HCT116 (cell line): Measurements from ENCODE around the gene PRDM11. TPM values are rescaled to one million over a fixed set of nuclear protein-coding genes. Genes with fewer than 3 reads are reported as not detected.

Experiments used
- ATAC-seq: fragments of 200-7000 bp; cut with Tn5 transposase; 2 replicates; pipeline ENCODE4 v1.9.1; 2020; ENCODE audit warnings: mild to moderate bottlenecking, moderate library complexity
- BruUV-seq: library from RNA; stranded (reverse); fragments of 400-500 nt; replicated peaks from 2 replicates; lab custom pipeline; 2021; lab: Mats Ljungman, UMichigan
- CTCF ChIA-PET: fragments of 300-600 bp; sonication (Branson Sonifier 250); formaldehyde crosslinking; loops from one replicate; lab custom pipeline; 2021; ENCODE audit warnings: antibody characterized with exemption; lab: Charles Lee
- POLR2A ChIA-PET: fragments of 300-600, 350-600 bp; sonication (Branson Sonifier 250); formaldehyde crosslinking; loops from one replicate; lab custom pipeline; 2021; ENCODE audit warnings: antibody characterized with exemption; lab: Charles Lee
- RAD21 ChIA-PET, 2 experiments: fragments of 300-600 bp; sonication (Branson Sonifier 250); formaldehyde crosslinking; loops; one replicate each; lab custom pipeline; 2023; ENCODE audit warnings: low total read pairs in 2 of 2; ENCODE audit not compliant: uncharacterized antibody in 2 of 2, unreplicated experiment in 2 of 2, low non-redundant PET in 1 of 2; lab: Charles Lee
- DNase-seq: peaks from one replicate; pipeline ENCODE4 v3.0.0-alpha.2; 2010; ENCODE audit warnings: low read depth, low spot score
- H2AFZ ChIP-seq: fragments of 200-600 bp; shearing (Covaris generic), sonication (generic); 2 replicates; pipeline ENCODE4 v1.6.1; 2017; ENCODE audit warnings: low read depth, mixed run types, mixed read lengths, antibody characterized with exemption, low read length; ENCODE audit not compliant: poor library complexity, severe bottlenecking
- H3K27ac ChIP-seq: 2 replicates; pipeline ENCODE4 v1.5.1; 2012; ENCODE audit warnings: low read depth, low read length
- H3K27me3 ChIP-seq: fragments of 200-600 bp; sonication (generic); 2 replicates; pipeline ENCODE4 v1.6.1; 2016; ENCODE audit warnings: mixed run types, low read length, mixed read lengths; ENCODE audit not compliant: insufficient read depth
- H3K36me3 ChIP-seq, 2 experiments: fragments of 200-500 bp in 1 of 2; fragments of 200-600 bp in 1 of 2; sonication (Bioruptor generic) in 1 of 2; sonication (generic) in 1 of 2; 2 replicates each; pipeline versions ENCODE4 v1.5.1 to v1.6.1; 2014 to 2016; ENCODE audit warnings: low read length in 2 of 2, inconsistent platforms in 1 of 2, mixed read lengths in 1 of 2, mixed run types in 1 of 2; ENCODE audit not compliant: insufficient read depth in 2 of 2, control insufficient read depth in 1 of 2
- H3K4me1 ChIP-seq, 2 experiments: fragments of 200-600 bp in 1 of 2; sonication (generic) in 1 of 2; 2 replicates each; pipeline versions ENCODE4 v1.5.1 to v1.6.1; 2012 to 2017; ENCODE audit warnings: low read length in 2 of 2, inconsistent platforms in 1 of 2, mild to moderate bottlenecking in 1 of 2, mixed read lengths in 1 of 2, mixed run types in 1 of 2, moderate library complexity in 1 of 2; ENCODE audit not compliant: insufficient read depth in 2 of 2, control insufficient read depth in 1 of 2
- H3K4me2 ChIP-seq: fragments of 200-600 bp; sonication (generic); 2 replicates; pipeline ENCODE4 v1.6.1; 2017; ENCODE audit warnings: mixed run types, low read length, mixed read lengths
- H3K4me3 ChIP-seq, 2 experiments: fragments of 200-600 bp in 1 of 2; sonication (generic) in 1 of 2; replicated peaks in 1 of 2; 2 replicates each; pipeline ENCODE4 v1.5.1; 2011 to 2016; ENCODE audit warnings: low read length in 2 of 2, control low read depth in 1 of 2, low read depth in 1 of 2, mild to moderate bottlenecking in 1 of 2, mixed read lengths in 1 of 2, mixed run types in 1 of 2
- H3K79me2 ChIP-seq: fragments of 200-600 bp; sonication (generic); 2 replicates; pipeline ENCODE4 v1.6.1; 2017; ENCODE audit warnings: mild to moderate bottlenecking, mixed run types, low read length, moderate library complexity, mixed read lengths; ENCODE audit not compliant: insufficient read depth
- H3K9ac ChIP-seq: fragments of 200-600 bp; sonication (generic); 2 replicates; pipeline ENCODE4 v1.6.1; 2016; ENCODE audit warnings: low read length, mixed read lengths
- H3K9me2 ChIP-seq: fragments of 200-600 bp; sonication (generic), shearing (Covaris generic); 2 replicates; pipeline ENCODE4 v1.6.1; 2017; ENCODE audit warnings: mixed run types, mild to moderate bottlenecking, moderate library complexity; ENCODE audit not compliant: insufficient read depth
- H3K9me3 ChIP-seq, 2 experiments: fragments of 200-500 bp in 1 of 2; fragments of 200-600 bp in 1 of 2; sonication (Bioruptor generic) in 1 of 2; sonication (generic) in 1 of 2; 2 replicates each; pipeline ENCODE4 v1.6.1; 2014 to 2017; ENCODE audit warnings: low read length in 2 of 2, mixed read lengths in 2 of 2, inconsistent platforms in 1 of 2, low read depth in 1 of 2, mild to moderate bottlenecking in 1 of 2, mixed run types in 1 of 2, moderate library complexity in 1 of 2; ENCODE audit not compliant: control insufficient read depth in 1 of 2, insufficient read depth in 1 of 2
- H4K20me1 ChIP-seq: fragments of 200-600 bp; sonication (generic), shearing (Covaris generic); 2 replicates; pipeline ENCODE4 v1.6.1; 2017; ENCODE audit warnings: mixed run types, mild to moderate bottlenecking, moderate library complexity; ENCODE audit not compliant: insufficient read depth
- ATF3 ChIP-seq: IDR thresholded peaks from 2 replicates; pipeline ENCODE4 v1.6.1; 2012
- EGR1 ChIP-seq: IDR thresholded peaks from 2 replicates; pipeline ENCODE4 v1.6.1; 2012; ENCODE audit warnings: low read depth
- ELF1 ChIP-seq: IDR thresholded peaks from 2 replicates; pipeline ENCODE4 v1.6.1; 2012; ENCODE audit warnings: low read depth, borderline replicate concordance
- FOSL1 ChIP-seq: IDR thresholded peaks from 2 replicates; pipeline ENCODE4 v1.6.1; 2012; ENCODE audit warnings: low read depth
- JUND ChIP-seq: IDR thresholded peaks from 2 replicates; pipeline ENCODE4 v1.6.1; 2012
- POLR2A ChIP-seq: IDR thresholded peaks from 2 replicates; pipeline ENCODE4 v1.7.0; 2011; ENCODE audit warnings: borderline replicate concordance; ENCODE audit not compliant: insufficient read depth, insufficient read length; ENCODE audit errors: extremely low read depth
- POLR2AphosphoS5 ChIP-seq: IDR thresholded peaks from 2 replicates; pipeline ENCODE4 v1.6.1; 2011; ENCODE audit warnings: mild to moderate bottlenecking, low read depth, low read length, moderate library complexity
- RAD21 ChIP-seq: IDR thresholded peaks from 2 replicates; pipeline ENCODE4 v1.6.1; 2012; ENCODE audit warnings: low read depth, mild to moderate bottlenecking
- SP1 ChIP-seq: IDR thresholded peaks from 2 replicates; pipeline ENCODE4 v1.6.1; 2012; ENCODE audit warnings: low read depth
- SRF ChIP-seq: IDR thresholded peaks from 2 replicates; pipeline ENCODE4 v1.6.1; 2012; ENCODE audit warnings: low read depth
- TCF7L2 ChIP-seq: IDR thresholded peaks from 2 replicates; pipeline ENCODE4 v1.7.0; 2011; ENCODE audit warnings: borderline replicate concordance, inconsistent platforms; ENCODE audit not compliant: insufficient read depth, insufficient read length; ENCODE audit errors: extremely low read depth
- YY1 ChIP-seq: IDR thresholded peaks from 2 replicates; pipeline ENCODE4 v1.6.1; 2011; ENCODE audit warnings: low read length, low read depth, moderate library complexity, mild to moderate bottlenecking; ENCODE audit not compliant: insufficient replicate concordance; ENCODE audit errors: extremely low read depth
- ZBTB33 ChIP-seq: IDR thresholded peaks from 2 replicates; pipeline ENCODE4 v1.6.1; 2011; ENCODE audit warnings: mild to moderate bottlenecking, low read length, moderate library complexity; ENCODE audit not compliant: insufficient replicate concordance; ENCODE audit errors: extremely low read depth
- ZNF274 ChIP-seq: fragments of 200-500 bp; sonication (Bioruptor generic); IDR thresholded peaks from 2 replicates; pipeline ENCODE4 v1.6.1; 2014; ENCODE audit warnings: mild to moderate bottlenecking, low read depth, low read length, inconsistent platforms
- intact Hi-C: fragments of 100-400 bp; cut with micrococcal nuclease; formaldehyde crosslinking; loops from 2 replicates; pipeline ENCODE4 v1.10.0; 2022
- total RNA-seq: library from RNA; stranded (reverse); gene quantifications from one replicate; pipeline ENCODE4 v1.2.1, GENCODE V29; 2021; ENCODE audit not compliant: unreplicated experiment

Gene PRDM11
- total RNA-seq, 1 experiment from 2014 or later: 9.3 TPM

DNA sequence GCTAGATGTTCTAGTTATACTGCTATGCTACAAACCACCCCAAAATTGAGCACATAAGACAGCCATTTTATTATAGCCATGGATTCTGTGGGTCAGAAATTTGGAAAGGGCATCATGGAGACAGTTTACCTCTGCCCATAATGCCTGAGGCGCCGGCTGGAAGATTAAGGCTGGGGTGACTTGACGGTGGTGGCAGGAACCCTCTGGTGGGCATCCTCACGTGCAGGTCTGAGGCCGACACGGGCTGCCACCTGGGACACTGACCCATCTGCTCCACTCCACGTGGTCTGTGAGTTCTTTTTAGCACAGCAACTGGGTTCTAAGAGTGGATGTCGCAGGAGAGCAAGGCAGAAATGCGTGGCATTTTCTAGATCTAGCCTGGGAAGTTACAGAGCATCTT lies 40.0 kb upstream of the PRDM11 start:
- TF ChIP-seq EGR1 (no peak), ZNF274 (no peak), POLR2A (no peak), POLR2AphosphoS5 (no peak), ZBTB33 (no peak), TCF7L2 (no peak)
- ATAC-seq: no peak
- RAD21 ChIA-PET: interaction anchor here in 1 of 2 experiments (2.1 to 3.4 kb wide), 2 partner anchors 170 to 180 kb away, joined by 11 to 26 read pairs; no protein-coding TSS in a partner anchor
- Histone ChIP-seq H3K79me2 (no peaks in the 10 kb centered on the region), H3K9ac (no peak overlapping the region), H3K4me3 (no peak overlapping the region), H3K27ac (no peak overlapping the region), H3K4me1 (peaks cover 0 to 14% of the 10 kb centered on the region in 2 experiments; a peak in 2 of 4 replicates), H3K9me2 (no peaks in the 10 kb centered on the region), H4K20me1 (no peaks in the 10 kb centered on the region), H3K27me3 (no peaks in the 10 kb centered on the region), H3K4me2 (no peak overlapping the region), H3K9me3 (no peaks in the 10 kb centered on the region), H3K36me3 (no peaks in the 10 kb centered on the region), H2AFZ (no peak overlapping the region)
- CTCF ChIA-PET: interaction anchor here (1.2 to 10.7 kb wide), 3 partner anchors 144 to 179 kb away, joined by 3 to 236 read pairs (median 126); no protein-coding TSS in a partner anchor
- POLR2A ChIA-PET: interaction anchor here (1.2 kb wide), 1 partner anchor 170 kb away, joined by 4 read pairs; no protein-coding TSS in a partner anchor
- DNase-seq: no peak
- no TSS peak for BruUV-seq
- intact Hi-C loops: no loop called here

DNA sequence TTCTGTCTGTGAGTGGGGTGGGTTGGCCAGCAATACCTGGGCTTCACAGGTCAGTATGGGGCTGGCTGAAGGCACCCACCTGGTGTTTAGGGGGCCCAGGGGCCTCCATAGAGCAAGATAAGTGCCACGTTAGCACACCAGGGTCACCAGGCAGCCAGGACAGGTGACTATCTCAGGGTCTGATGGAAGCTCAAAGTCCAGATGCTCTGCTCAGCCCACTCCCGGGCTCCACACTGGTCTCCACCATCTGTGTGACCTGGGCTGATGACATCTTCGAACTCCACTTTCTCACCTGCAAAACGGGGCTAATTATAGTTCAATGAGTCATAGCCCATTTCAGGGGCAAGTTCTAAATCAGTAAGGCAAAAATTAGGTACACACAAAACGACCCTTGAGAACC lies 39.4 kb upstream of the PRDM11 start:
- no peaks in the 10 kb centered on the region for H3K9me2 ChIP-seq
- no peak for TF ChIP-seq SP1
- no peak for TF ChIP-seq YY1
- no peak for TF ChIP-seq RAD21
- TF ChIP-seq JUND: no peak
- no peak for TF ChIP-seq ZNF274
- TF ChIP-seq ELF1: no peak
- no peak for TF ChIP-seq ATF3
- no peak for TF ChIP-seq FOSL1
- no peak for TF ChIP-seq SRF
- TF ChIP-seq, all 23 proteins: peak for 0
- Histone ChIP-seq H3K79me2 (no peaks in the 10 kb centered on the region), H3K4me2 (no peak overlapping the region; the same call in 1 of the 2 replicates), H2AFZ (no peak overlapping the region), H3K27ac (no peak overlapping the region), H3K4me1 (peaks cover 0 to 14% of the 10 kb centered on the region in 2 experiments; a peak in 2 of 4 replicates), H3K36me3 (no peaks in the 10 kb centered on the region), H3K27me3 (no peaks in the 10 kb centered on the region), H3K9ac (no peak overlapping the region), H4K20me1 (no peaks in the 10 kb centered on the region), H3K9me3 (no peaks in the 10 kb centered on the region), H3K4me3 (no peak overlapping the region)
- RAD21 ChIA-PET: no interaction called here
- POLR2A ChIA-PET: no interaction called here
- no peak for ATAC-seq
- no peak for DNase-seq
- no TSS peak for BruUV-seq
- intact Hi-C loops: no loop called here
- CTCF ChIA-PET: interaction anchor here (10.7 kb wide), 1 partner anchor 169 kb away, joined by 236 read pairs; no protein-coding TSS in a partner anchor
